Measurements from ENCODE around the gene PITX1. TPM values are rescaled to one million over a fixed set of nuclear protein-coding genes. Genes with fewer than 3 reads are reported as not detected.
"Not testable (repeated sequence)": the region's sequence is repeated elsewhere in the genome, so short reads cannot be mapped to it uniquely, and the experiment has no call there.

Gene PITX1
- polyA plus RNA-seq, 3 donors: 0.32 to 1.4 (median 1.1) TPM

DNA sequence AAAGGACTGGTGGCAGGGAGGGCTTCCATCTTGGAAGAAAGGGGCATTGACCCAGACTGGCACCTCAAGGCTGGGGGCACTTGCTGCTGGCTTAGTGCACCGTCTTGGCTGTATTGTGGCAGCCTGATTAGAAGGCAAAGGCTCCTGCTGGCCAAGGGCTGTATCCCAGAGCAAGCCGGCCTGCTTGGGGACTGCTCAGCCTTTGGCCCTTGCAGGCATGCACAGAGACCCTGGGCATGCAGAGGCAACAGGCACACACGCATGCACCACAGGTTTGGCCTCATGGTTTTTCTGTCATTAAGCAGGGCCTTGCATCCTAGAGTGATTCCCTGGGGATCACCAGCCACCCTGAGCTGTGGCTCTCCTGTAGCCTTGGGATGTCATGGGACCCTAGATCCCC, 29.0 kb downstream of the PITX1 start:
- 80 to 100% (median 86%) methylated on average over 3 of the region's 3 CpGs for WGBS, 3 donors
- no peak overlapping the region for H3K27ac ChIP-seq (ENCODE audit: low read depth, low read length)

GRCh38 chr5:135004376-135004775, 29.7 kb downstream of the PITX1 start:
- 85 to 97% (median 94%) methylated on average over 3 of the region's 3 CpGs for WGBS, 3 donors
- no peak overlapping the region for H3K27ac ChIP-seq (ENCODE audit: low read depth, low read length)

DNA sequence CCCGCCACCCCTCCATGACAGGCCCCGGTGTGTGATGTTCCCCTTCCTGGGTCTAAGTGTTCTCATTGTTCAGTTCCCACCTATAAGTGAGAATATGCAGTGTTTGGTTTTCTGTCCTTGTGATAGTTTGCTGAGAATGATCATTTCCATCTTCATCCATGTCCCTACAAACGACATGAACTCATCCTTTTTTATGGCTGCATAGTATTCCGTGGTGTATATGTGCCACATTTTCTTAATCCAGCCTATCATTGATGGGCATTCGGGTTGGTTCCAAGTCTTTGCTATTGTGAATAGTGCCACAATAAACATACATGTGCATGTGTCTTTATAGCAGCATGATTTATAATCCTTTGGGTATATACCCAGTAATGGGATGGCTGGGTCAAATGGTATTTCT, 36.0 kb downstream of the PITX1 start:
- not testable (repeated sequence) for H3K27ac ChIP-seq (ENCODE audit: low read depth, low read length)
- WGBS, 3 donors: 80 to 90% (median 88%) methylated on average over 5 of the region's 5 CpGs

DNA sequence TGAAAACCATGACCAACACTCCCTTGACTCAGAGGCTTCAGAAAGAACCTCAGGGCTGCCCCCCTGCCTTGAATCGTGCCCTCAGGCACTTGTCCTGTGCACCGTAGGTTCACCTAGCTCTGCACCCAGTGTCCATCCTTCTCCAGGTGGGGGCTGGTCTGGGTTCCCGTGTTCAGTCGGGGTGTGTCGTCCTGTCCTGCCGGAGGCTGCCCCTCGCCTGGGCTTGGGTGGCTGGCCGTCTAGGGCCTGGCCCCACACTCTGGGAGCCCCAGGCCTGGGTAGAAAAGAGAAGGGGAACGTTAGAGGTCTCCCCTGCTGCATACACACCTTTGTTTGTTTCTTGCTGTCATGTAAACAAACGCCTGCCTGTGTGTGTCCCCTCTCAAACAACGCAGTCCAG, 37.0 kb downstream of the PITX1 start:
- 71 to 83% (median 82%) methylated on average over 10 to 11 of the region's 11 CpGs for WGBS, 3 donors
- H3K27ac ChIP-seq (ENCODE audit: low read depth, low read length): no peak overlapping the region

DNA sequence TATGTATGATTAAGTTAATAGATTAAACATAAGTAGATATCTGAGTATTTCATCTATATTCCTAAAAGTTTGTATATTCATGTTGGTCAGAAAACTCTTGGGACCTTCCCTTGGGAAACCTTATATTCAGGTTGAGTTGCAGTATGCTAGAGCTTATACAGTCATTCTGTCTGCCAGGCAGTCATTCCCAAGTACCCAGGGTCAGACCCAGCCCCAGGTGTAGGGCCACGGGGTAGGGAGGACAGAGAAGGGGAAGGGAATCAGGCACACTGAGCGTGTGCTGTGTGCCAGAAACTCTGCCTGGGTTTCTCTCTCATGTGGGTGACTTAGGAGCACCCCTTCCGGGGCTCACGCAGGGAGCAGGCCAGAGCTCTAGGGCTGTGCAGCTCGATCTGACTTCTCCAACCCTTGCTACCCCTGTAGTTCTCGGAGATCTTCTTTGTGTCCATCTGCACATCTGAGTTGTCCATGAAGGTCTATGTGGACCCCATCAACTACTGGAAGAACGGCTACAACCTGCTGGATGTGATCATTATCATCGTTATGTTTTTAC, 38.1 kb downstream of the PITX1 start:
- H3K27ac ChIP-seq (ENCODE audit: low read depth, low read length): no peak overlapping the region
- WGBS, 3 donors: 88 to 91% (median 90%) methylated on average over 8 of the region's 8 CpGs

DNA sequence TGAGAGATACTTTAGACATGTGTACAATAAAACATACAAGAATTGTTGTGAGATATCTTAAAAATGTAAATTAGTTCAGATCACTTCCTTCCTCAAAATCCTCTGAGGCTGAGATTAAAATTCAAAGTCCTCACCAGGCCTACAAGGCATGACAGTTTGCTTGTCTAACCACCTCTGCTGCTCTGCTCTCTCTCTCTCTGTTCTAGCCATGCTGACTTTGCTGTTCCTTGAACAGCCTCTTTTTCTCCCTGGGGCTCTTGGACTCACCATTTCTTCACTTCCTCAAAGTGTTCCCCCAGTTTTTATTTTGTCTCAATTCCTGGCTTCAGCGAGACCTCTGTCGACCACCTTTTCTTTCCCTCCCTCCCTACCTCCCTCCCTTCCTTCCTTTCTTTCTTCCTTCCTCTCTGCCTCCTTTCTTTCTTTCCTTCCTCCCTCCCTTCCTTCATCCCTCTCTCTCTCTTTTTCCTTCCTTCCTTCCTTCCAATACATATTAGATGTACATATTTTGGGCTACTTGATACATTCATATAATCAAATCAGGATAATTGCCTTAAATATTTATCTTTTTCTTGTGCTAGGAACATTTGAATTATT, 39.4 kb downstream of the PITX1 start:
- 38 to 70% (median 49%) methylated on average over 2 of the region's 2 CpGs for WGBS, 3 donors
- no peak overlapping the region for H3K27ac ChIP-seq (ENCODE audit: low read depth, low read length)

DNA sequence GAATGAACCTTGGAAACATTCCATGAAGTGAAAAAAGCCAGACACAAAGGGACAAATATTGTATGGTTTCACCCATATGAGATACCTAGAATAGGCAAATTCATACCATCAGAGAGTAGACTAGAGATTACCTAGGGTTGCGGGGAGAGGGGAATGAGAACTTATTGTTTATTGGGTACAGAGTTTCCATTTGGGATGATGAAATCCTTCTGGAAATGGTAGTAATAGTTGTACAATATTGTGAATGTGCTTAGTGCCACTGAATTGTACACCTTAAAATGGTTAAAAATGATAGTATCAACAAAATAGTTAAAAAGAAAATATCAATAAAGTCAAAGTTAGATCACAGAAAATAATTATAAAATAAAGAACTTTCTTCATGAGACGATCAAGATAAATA, 40.9 kb downstream of the PITX1 start:
- no peak overlapping the region for H3K27ac ChIP-seq (ENCODE audit: low read depth, low read length)
- 95 to 98% (median 95%) methylated on average over 2 of the region's 2 CpGs for WGBS, 3 donors

GRCh38 chr5:134992148-134992547, 41.9 kb downstream of the PITX1 start:
- no peak overlapping the region for H3K27ac ChIP-seq (ENCODE audit: low read depth, low read length)
- WGBS, 3 donors: 94 to 98% (median 94%) methylated on average over 5 of the region's 5 CpGs

DNA sequence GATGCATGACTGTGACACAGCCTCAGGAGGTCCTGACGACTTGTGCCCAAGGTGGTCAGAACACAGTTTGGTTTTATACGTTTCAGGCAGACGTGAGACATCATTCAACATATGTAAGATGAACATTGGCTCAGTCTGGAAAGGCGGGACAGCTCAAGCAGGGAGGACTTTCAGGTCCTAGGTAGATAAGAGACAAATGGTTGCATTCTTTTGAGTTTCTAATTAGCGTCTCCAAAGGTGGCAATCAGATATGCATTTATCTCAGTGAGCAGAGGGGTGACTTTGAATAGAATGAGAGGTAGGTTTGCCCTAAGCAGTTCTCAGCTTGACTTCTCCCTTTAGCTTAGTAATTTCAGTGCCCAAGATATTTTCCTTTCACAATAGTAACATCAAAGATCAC, 43.8 kb downstream of the PITX1 start:
- 50 to 73% (median 68%) methylated on average over 5 of the region's 5 CpGs for WGBS, 3 donors

GRCh38 chr5:134989266-134989830, 44.7 kb downstream of the PITX1 start:
- 91 to 92% (median 91%) methylated on average over 3 of the region's 3 CpGs for WGBS, 3 donors
- no peak overlapping the region for H3K27ac ChIP-seq (ENCODE audit: low read depth, low read length)

More for the DNA sequence above, 43.8 kb downstream of the PITX1 start:
- not testable (repeated sequence) for H3K27ac ChIP-seq (ENCODE audit: low read depth, low read length)

GRCh38 chr5:134982230-134982629, 51.8 kb downstream of the PITX1 start:
- H3K27ac ChIP-seq (ENCODE audit: low read depth, low read length): no peak overlapping the region
- WGBS, 3 donors: 99 to 100% (median 100%) methylated on average over 1 of the region's 1 CpG

DNA sequence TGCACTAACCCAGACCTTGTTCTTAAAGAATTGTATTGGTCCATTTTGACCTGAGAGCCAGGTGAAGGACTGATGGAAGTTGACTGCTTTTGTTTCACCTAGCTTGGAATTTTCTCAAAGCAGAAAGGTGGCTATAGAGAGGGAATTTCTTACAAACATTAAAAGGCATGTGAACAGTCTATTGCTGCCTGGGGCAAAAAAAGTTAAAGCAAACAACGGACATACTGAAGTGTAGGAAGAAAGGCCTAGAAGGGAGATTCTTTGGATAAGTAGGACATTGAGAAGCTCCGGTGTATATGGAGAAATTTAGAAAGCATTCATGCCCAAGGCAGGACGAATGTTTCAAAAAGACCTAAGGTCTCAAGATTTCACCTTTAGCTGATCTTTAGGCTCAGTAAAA, 54.6 kb downstream of the PITX1 start:
- WGBS, 3 donors: 91 to 95% (median 95%) methylated on average over 3 of the region's 3 CpGs
- H3K27ac ChIP-seq (ENCODE audit: low read depth, low read length): no peak overlapping the region

Other genes starting within 250 kb of the PITX1 start
- gene C5orf24, start 188.3 kb downstream of the PITX1 start, polyA plus RNA-seq: 10 to 100 TPM in 2 of 3 donors, 1 to 10 TPM in 1; 9.9 to 19.8 (median 18.1) TPM
- 10 to 100 TPM; 47.5 to 62.4 (median 49.0) TPM for gene TXNDC15, start 159.9 kb downstream of the PITX1 start, polyA plus RNA-seq
- 1 to 10 TPM; 5.1 to 7.9 (median 6.1) TPM for gene PCBD2, start 129.1 kb downstream of the PITX1 start, polyA plus RNA-seq
- gene CATSPER3, start 66.3 kb downstream of the PITX1 start, polyA plus RNA-seq: under 1 TPM in 2 of 3 donors, not detected in 1; 0.58 to 0.76 TPM

Data from adipose tissue (tissue), 3 donors.